ENCODE measurements around the gene MAP3K12.
"Not testable (repeated sequence)": the region's sequence is repeated elsewhere in the genome, so short reads cannot be mapped to it uniquely, and the experiment has no call there.

Gene MAP3K12, protein sequence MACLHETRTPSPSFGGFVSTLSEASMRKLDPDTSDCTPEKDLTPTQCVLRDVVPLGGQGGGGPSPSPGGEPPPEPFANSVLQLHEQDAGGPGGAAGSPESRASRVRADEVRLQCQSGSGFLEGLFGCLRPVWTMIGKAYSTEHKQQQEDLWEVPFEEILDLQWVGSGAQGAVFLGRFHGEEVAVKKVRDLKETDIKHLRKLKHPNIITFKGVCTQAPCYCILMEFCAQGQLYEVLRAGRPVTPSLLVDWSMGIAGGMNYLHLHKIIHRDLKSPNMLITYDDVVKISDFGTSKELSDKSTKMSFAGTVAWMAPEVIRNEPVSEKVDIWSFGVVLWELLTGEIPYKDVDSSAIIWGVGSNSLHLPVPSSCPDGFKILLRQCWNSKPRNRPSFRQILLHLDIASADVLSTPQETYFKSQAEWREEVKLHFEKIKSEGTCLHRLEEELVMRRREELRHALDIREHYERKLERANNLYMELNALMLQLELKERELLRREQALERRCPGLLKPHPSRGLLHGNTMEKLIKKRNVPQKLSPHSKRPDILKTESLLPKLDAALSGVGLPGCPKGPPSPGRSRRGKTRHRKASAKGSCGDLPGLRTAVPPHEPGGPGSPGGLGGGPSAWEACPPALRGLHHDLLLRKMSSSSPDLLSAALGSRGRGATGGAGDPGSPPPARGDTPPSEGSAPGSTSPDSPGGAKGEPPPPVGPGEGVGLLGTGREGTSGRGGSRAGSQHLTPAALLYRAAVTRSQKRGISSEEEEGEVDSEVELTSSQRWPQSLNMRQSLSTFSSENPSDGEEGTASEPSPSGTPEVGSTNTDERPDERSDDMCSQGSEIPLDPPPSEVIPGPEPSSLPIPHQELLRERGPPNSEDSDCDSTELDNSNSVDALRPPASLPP

DNA sequence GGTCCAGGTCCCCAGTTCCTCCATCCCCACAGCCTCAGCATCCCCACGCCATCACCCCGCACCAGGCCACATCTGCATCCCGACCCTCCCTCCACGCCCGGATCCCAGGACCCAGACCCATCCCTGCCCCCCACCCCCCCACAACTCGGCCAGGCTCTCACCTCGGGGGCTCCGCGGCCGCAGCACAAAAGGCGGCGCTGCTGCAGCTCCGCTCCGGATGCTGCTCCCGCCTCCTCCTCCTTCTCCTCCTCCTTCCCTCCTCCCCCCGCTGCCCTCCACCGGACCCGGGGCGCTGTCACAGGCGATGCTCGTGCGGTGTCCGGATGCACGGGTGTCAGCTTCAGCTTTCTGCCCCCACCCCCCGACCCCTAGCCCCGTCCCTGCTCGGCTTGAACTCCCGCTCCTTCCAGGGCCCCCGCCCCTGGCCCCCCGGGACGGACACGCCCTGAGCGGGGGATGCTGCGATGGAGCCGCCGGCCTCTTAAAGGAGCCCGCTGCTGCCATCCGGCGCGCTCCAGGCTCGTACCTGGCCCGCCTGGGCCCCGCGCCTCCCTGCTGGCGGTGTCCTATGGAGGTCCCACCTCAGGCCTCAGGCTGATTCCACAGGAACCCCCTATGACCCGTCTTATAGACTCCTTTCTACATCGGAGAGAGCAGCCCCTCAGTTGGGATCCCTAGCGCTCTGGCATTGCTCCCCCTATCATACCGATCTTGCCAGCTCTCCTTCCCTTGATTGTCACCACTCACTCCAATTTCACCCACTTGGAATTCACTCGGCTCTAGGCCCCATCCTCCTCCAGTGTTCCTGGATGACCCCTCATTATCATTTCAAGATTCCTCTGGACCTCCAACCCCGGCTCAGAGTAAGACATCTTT is at the start of gene MAP3K12:
Gene MAP3K12, minus strand, starts transcription at position 193 of the 876 bp plus-strand sequence. CDS start 12,067 bp downstream, outside the sequence.
- DNase-seq (ENCODE audit: low read depth in 3 of 3) = peak; percentile 25 to 65 (median 31)

DNA sequence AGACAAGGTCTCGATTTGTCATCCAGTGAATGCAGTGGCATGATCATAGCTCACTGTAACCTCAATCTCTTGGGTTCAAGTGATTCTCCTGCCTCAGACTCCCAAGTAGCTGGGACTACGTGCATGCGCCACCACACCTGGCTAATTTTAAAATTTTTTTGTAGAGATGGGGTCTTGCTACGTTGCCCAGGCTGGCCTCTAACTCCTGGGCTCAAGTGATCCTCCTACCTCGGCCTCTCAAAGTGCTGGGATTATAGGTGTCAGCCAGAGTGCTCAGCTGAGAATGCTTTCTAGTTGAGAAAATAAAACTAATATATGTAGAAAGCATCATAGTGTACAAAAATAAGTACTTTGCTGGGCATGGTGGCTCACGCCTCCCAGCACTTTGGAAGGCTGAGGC is 49.1 kb upstream of the MAP3K12 start:
- DNase-seq (ENCODE audit: low read depth in 3 of 3) = not testable (repeated sequence)

DNA sequence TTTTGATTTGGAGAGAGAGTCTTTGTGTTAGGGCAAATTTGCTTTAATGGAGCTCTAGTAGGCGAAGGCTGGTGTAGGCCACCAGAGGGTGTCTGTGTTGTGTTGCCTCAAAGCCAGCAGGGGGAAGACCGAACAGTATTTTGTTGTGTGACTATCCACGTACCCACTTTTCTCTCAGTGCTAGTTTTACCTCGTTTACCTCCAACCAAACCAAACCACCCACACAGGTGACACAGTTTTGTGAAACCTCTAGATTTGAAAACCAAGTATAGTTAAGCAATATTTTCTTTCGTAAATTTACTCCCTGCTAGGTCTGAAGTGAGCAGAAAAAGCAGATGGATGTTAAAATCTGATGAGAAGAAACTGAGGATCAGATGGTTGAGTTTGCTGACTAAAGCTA is 44.3 kb upstream of the MAP3K12 start:
- DNase-seq (ENCODE audit: low read depth in 3 of 3) = peak; percentile 20 to 34 (median 32)

DNA sequence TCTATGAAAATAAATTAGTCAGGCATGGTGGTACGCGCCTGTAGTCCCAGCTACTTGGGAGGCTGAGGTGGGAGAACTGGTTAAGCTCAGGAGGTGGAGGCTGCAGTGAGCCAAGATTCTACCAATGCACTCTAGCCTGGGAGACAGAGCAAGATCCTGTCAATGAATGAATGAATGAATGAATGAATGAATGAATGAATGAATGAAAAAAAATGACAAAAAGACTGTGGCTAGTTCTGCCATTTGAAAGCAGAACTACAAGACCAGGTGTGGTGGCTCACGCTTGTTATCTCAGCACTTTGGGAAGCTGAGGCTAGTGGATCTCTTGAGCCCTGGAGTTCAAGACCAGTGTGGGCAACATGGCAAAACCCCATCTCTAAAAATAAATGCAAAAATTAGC is 40.3 kb upstream of the MAP3K12 start:
- DNase-seq (ENCODE audit: low read depth in 3 of 3) = no peak

DNA sequence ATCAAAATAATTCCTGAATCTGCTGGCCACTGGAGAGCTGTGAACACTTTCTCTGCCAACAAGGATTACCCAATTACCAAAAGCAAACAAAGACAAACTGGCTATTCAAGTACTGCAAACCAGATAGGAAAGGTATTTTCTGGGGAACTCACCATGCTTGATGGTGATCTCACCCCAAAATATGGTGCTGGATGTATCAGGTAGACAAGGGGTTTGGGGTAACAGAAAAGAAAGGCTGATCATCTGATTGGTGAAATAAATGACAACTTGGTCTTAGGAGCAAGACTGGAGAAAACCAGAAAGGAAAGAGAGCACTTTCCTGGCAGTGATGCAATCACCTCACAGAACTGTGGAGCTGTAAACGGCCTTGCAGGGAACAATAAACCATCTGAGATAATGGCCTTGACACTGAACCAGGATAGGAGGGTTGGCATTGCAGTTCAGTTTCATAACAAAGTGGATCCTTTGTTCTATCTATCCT is 39.0 kb upstream of the MAP3K12 start:
- no peak for DNase-seq (ENCODE audit: low read depth in 3 of 3)

DNA sequence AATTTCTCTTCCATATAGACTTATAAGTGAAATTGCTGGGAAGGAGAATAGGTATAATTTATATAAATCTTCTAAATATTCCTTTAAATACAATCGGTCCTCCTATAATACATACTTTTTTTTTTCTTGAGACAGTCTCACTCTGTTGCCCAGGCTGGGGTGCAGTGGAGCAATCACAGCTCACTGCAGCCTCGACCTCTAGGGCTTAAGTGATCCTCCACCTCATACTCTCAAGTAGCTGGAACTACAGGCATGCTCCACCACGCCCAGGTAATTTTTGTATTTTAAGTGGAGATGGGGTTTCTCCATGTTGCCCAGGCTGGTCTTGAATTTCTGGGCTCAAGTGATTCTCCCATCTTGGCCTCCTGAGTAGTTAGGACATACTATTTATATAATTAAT is 37.7 kb upstream of the MAP3K12 start:
- no peak for DNase-seq (ENCODE audit: low read depth in 3 of 3)

DNA sequence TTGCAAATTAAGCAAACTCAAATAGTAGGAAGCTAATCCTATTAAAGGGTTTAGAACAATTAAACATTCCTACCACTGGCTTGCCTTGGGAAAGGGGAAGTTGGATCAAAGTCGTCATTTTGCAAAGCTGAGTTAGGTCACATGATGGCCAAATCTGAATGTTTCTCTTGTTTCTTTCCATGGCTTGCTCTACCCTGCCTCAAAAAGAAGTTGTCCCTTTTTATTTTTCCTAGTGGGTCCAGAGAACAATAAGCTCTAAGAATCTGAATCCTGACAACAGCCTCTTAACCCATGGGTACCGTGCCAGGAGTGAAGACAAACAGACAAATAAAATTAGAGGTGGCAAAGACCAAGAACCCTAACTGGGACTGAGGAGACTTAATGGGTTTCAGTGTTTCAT is 34.2 kb upstream of the MAP3K12 start:
- DNase-seq (ENCODE audit: low read depth in 3 of 3) = no peak

DNA sequence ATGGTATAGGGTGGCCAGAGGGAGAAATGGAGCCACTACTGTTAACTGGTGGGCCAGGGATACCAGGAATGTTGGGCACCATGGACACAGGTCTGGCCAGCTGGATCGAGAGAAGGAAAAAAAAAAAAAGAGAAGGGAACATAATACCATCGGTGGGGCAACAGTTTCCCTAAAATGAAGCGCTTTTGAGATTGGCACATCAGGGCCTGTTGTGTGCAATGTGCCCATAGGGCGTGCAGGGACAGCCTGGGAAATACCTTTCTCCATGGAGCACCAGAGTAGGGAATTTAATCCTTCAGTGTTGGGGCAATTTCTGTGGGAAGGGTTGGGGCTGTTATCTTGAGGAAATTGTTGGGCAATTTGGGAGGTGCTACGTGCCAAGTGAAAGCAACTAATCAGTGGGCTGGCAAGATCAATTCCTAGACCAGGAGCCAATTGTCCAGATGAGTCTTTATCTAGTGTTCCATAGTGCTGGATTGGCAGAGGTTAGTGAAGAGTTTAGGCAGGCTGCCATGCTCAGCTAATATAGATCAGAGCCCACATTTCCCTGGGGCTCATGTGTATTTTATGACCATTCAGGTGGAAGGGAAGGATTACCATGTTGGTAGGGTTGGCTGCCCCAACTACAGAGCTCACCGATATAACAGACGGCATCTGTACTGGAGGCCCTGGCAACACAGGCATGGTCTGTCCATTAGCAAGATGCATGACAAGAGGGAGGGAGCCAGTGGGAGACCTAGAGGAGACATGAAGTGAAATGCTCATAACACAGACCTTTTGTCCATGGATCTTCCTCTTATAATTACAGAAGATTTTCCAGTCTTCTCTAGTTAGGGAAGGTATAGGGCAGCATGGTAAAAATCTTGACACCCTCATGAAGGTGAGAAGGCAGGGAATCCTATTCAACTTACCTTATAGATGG is 33.5 kb upstream of the MAP3K12 start:
- DNase-seq (ENCODE audit: low read depth in 3 of 3) = no peak

DNA sequence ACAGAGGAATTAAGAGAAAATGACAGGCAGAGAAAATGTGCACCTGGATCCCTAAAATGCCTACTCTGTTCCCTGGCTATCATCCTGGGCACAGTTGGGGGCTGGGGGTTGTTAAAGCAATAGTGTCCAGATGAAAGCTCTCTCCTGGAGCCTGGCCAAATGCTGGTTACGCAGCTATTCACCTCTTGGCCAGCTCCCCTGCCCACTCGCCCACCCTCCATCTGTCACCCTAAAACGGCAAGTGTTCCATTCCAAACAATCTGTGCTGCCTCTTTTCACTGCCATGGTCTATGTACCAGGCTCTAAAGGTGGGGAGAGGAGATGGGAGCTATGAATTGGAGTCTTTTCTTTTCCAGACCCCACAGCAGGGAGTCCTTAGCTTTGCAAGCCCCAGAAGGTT is 32.8 kb upstream of the MAP3K12 start:
- DNase-seq (ENCODE audit: low read depth in 3 of 3) = no peak

DNA sequence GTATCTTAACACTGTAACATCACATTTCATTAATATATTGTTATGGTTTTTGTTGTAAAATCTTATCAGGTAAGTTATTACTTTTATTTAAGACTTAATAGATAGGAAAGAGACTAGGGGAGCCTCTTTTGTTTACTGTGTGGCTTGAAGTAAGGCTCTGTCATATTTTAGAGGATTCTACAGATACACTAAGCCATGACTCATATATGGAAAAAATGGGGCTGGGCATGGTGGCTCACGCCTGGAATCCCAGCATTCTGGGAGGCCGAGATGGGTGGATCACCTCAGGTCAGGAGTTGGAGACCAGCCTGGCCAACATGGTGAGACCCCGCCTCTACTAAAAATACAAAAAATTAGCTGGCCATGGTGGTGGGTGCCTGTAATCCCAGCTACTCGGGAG is 31.7 kb upstream of the MAP3K12 start:
- no peak for DNase-seq (ENCODE audit: low read depth in 3 of 3)

DNA sequence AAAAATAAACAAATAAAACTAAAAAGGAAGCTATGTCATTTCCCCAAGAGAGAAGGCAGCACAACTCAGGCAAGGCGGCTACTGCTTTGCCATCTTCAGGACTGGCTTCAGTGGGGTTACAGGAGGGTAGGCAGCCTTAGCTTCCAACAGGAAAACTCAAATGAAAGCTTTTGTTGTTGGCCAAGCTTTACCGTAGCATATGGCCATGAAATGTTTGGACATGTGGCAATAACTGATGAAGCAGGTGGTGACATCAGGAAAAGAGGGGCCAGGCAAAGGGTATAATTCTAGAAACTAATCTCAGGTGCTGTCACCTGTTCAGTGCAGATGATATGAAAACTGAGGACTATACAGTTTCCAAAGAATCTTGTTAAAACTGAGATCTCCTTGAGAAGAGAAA is 30.8 kb upstream of the MAP3K12 start:
- no peak for DNase-seq (ENCODE audit: low read depth in 3 of 3)

DNA sequence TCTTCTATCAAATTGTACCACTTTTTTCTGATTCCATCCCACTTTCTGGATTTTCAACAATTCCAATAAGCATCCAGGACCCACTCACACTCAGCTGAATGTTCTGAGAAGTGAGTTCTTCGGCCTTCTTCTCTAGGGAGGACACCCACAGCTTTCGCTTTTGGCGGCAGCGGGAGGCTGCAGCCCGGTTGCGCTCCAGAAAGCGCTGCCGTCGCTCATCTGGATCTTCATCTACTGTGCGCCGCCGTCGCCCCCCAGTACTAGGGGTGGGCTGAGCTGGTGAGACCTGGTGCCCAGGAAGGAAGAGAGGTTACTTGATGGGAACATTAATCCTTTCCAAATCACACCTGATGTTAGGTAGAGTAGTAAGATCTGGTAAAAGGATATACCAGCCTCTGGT is 25.2 kb upstream of the MAP3K12 start:
- no peak for DNase-seq (ENCODE audit: low read depth in 3 of 3)

DNA sequence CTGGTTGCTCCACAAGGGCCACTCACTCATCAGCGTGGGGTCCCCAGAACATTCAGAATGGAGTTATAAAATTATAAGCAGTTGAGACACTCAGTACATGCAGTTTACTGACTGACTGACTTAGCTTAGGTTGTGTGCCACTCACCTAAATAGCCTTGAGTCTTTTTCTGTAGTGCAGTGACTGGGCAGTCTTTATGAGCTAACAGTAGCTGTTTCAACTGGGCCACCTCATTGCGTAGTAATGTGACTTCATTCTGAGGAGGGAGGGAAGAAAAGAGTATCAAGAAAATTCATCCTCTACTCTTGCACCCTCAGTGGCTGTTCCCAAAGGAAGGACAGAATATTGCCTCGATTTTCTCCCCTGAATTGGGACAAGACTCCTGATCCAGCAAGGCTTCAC is 23.9 kb upstream of the MAP3K12 start:
- no peak for DNase-seq (ENCODE audit: low read depth in 3 of 3)

DNA sequence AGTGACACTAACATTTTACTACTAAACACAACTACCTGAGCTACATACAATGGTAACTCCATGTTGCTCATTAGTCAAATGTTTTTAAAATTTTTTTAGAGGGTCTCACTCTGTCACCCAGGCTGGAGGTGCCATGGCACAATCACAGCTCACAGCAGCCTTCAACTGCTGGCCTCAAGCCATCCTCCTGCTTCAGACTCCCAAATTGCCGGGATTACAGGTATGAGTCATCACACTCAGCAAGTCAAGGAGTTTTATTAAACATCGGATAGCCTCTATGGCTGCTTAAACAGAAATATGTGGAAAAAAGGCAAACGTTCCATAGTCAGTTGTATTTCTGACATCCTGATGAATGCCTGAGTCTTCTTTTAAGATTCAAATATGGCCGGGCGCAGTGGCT is 19.1 kb upstream of the MAP3K12 start:
- DNase-seq (ENCODE audit: low read depth in 3 of 3) = no peak

DNA sequence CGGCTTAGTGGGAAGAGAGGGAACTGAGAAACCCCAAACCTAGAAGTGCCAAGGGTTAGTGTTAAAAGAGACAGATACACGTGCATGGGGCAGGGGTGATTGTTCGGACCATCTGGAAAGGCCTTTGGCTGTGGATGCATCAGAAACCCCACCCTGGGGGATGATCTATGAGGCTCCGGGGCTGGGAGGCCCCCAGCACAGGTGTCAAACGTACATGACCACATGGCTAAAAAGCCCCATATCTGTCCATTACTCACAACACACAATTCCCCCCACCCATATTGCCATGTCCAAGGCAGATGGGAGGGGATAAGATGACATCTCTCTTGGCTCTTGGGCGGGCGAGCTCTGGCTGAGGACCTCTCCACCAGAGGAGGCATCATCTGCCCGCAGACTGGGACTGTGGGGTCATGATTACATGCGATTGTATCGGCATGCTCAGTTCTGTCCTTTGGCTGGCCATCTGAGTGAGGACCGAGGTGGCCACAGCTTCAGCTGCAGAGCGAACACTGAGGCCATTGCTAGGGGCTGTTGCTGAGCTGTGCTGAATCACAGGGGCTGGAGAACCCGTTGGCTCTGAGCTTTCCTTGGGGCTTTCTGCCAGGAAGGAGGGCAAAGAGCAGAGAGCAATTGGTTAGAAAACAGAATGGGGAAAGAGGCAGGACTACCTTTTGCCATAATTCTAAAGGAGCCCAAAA is 17.6 kb upstream of the MAP3K12 start:
- no peak for DNase-seq (ENCODE audit: low read depth in 3 of 3)

DNA sequence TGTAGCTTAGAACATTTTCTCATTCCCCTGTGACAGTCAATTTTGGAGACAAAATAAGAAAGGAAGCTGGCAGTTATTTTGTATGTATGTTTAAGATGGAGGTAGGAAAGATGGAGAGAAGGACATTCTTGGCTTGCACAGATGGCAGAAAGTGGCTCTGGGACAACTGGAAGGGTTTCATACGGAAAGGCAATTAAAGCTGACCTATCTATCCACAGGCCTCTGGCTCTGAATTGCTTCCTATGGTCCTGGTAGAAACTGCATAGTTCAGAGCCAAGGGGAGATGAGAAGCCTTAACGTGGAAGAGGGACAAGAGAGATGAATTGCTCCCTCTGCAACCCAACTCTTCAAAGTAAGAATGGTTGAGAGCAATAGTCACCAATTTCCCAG is 16.0 kb upstream of the MAP3K12 start:
- DNase-seq (ENCODE audit: low read depth in 3 of 3) = no peak

DNA sequence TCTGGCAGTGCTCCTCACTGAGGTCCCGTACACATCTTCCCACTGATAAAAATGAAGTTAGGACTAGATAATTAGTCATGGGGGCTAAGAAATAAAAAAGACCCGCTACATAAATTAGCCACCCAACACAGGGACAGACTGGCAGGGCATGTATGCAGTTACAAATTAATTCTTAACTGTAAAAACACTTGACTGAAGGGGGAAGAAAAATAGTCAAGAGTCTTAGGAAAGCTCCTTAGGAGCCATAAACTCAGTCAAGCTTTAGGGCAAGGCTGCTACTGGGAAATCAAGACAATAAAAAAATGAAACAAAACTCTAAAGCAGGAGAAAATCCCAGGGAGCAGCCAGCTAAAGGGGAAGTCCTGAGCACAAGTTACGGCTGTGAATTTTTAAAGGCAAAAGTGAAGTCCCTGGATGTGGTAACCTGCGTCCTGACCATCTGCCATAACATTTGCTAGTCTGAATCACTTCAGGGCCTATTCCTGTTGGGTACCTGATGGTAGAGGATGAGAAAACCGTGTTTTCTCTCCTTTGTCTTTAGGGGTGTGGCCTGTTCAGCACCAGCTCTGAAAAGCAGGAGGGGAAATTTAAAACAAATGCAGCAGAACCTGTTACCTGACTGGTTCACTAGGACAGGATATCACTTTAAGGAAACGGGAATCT is 15.5 kb upstream of the MAP3K12 start:
- DNase-seq (ENCODE audit: low read depth in 3 of 3) = no peak

DNA sequence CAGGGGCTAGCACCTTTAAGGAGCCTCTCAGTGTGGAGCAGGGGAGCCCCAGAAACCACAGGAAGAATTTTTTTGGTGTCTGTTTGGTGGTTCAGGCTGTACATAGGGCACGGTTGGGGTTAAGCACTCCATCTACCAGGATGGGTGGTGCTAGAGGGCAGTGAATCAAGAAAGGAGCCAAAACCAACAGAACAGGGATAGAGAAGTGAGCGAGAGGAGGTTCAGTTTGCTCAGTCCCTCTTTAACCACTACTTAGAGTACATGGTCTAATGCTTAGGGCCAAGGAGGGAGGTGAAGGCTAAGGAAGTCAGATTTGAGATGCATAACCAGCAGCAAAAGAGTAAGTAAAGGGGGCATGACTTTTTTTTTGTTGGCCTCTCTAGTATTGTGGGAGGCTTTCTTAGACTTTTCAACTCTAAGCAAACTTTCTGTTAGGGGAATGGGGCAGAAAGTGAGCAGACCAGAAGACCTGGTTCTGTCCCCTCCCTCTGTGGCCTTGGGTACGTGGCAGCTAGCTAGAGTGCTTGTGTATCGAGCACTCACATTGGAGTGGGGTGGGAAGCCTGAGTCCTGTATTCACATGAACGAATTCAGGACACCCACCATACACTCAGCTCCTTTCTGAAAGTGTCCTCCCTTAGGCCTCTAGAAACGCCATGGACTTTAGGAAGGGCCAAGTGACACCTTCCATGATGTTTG is 14.6 kb upstream of the MAP3K12 start:
- DNase-seq (ENCODE audit: low read depth in 3 of 3) = no peak
